Stimulated activated CD4-positive, alpha-beta T cell treated with anti-CD3 and anti-CD28 coated beads, Interleukin-1b, Interleukin-23, amount 100 ng/mL, for 4 hours (primary cell): Measurements from ENCODE around the gene PRMT1.

Experiments
- DNase-seq, 2 donors: peaks; one replicate each; pipeline ENCODE4 v3.0.0-alpha.2; 2020; ENCODE audit warnings: low read depth in 2 of 2

PRMT1 gene

DNA sequence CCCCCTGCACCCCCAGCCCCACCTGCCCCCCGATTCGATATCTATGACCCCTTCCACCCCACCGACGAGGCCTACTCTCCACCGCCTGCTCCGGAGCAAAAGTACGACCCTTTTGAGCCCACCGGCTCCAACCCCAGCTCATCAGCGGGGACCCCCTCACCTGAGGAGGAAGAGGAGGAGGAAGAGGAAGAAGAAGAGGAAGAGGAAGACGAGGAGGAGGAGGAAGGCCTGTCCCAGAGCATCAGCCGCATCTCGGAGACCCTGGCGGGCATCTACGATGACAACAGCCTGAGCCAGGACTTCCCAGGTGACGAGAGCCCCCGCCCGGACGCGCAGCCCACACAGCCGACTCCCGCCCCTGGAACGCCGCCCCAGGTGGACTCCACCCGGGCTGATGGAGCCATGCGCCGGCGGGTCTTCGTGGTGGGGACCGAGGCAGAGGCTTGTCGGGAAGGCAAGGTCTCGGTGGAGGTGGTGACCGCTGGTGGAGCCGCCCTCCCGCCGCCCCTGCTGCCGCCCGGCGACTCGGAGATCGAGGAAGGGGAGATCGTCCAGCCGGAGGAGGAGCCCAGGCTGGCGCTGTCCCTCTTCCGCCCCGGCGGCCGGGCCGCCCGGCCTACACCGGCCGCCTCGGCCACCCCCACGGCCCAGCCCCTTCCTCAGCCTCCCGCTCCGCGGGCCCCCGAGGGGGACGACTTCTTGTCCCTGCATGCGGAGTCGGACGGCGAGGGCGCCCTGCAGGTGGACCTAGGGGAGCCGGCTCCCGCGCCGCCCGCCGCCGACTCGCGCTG is 25.8 kb upstream of the PRMT1 start:
- no peak for DNase-seq

DNA sequence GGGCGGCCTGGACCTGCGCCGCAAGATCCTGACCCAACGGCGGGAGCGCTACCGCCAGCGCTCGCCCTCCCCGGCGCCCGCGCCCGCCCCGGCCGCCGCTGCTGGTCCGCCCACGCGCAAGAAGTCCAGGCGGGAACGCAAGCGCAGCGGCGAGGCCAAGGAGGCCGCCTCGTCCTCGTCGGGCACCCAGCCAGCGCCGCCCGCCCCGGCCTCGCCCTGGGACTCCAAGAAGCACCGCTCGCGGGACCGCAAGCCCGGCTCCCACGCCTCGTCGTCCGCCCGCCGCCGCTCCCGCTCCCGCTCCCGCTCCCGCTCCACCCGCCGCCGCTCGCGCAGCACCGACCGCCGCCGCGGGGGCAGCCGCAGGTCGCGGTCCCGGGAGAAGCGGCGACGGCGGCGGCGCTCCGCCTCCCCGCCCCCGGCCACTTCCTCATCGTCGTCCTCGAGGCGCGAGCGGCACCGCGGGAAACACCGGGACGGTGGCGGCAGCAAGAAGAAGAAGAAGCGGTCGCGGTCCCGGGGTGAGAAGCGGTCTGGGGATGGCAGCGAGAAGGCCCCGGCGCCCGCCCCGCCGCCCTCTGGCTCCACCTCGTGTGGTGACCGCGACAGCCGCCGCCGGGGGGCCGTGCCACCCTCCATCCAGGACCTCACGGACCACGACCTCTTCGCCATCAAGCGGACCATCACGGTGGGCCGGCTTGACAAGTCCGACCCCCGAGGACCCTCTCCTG is 25.1 kb upstream of the PRMT1 start:
- DNase-seq, result no peak

DNA sequence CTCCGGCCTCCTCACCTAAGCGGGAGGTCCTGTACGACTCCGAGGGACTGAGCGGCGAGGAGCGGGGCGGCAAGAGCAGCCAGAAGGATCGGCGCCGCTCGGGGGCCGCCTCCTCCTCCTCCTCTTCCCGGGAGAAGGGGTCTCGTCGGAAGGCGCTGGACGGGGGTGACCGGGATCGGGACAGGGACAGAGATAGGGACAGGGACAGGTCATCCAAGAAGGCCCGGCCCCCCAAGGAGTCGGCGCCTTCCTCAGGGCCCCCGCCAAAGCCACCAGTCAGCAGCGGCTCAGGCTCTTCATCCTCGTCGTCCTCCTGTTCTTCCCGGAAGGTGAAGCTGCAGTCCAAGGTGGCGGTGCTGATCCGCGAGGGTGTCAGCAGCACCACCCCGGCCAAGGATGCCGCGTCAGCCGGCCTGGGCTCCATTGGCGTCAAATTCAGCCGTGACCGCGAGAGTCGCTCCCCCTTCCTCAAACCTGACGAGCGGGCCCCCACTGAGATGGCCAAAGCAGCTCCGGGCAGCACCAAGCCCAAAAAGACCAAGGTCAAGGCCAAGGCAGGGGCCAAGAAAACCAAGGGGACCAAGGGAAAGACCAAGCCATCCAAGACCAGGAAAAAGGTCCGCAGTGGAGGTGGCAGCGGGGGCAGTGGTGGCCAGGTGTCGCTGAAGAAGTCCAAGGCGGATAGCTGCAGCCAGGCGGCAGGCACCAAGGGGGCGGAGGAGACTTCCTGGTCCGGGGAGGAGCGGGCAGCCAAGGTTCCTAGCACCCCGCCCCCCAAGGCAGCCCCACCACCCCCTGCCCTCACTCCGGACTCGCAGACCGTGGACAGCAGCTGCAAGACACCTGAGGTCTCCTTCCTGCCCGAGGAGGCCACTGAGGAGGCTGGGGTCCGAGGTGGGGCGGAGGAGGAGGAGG is 24.3 kb upstream of the PRMT1 start:
- DNase-seq, result no peak

DNA sequence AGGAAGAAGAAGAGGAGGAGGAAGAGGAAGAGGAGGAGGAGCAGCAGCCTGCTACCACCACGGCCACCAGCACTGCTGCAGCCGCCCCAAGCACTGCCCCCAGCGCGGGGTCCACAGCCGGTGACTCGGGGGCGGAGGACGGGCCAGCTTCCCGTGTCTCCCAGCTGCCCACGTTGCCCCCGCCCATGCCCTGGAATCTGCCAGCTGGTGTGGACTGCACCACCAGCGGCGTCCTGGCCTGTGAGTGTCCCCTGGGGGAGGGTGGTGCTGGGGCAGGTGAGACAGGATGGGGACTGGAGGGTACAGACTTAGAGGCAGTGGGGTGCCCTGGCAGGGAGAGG is 23.6 kb upstream of the PRMT1 start:
- no peak for DNase-seq

DNA sequence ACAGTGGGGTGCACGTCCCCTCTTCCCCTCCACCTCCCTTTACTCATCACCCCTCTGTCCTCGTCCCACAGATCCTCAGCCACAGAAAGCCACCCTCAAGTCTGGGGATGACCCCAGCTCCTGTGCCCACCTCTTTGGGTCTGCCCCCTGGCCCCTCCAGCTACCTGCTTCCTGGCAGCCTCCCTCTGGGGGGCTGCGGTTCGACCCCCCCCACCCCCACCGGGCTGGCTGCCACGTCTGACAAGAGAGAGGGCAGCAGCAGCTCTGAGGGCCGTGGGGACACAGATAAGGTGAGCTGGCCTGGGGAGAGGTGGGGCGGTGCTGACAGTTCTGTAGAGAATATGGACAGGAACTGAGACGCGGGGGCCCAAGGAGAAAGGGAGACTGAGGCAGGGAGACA is 22.5 kb upstream of the PRMT1 start:
- no peak for DNase-seq

DNA sequence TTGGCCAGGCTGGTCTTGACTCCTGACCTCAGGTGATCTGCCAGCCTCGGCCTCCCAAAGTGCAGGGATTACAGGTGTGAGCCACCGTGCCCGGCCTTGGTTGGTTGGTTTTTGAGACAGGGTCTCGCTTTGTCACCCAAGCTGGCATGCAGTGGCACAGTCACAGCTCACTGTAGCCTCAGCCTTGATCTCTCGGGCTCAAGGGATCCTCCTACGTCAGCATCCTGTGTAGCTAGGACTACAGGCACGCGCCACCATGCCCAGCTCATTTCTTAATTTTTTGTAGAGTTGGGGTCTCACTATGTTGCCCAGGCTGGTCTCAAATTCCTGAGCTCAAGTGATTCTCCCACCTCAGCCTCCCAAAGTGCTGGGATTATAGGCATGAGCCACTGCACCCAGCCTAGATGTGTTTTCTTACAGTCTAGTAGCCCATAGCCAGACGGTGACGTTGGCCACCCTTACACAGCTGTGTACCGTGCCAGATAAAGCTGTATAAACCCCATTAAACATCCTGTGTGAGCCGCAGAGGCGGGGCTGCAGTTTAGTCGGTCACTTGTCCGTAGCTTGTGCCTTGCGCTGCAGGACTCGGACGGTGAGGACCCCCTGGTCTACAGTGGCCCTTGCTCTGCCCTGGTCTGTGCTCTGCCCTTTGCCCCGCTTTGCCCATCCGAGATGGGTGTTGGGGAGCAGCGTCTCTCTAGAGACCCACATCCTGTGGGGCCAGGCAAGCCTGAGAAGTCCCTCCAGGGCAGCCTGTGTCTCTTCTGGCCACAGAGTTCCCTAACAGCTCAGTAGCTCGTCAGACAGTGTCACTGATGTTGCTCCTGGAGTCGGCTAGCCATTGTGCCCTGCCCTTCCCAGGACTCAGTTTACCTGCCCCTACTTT is 21.3 kb upstream of the PRMT1 start:
- DNase-seq, result no peak

DNA sequence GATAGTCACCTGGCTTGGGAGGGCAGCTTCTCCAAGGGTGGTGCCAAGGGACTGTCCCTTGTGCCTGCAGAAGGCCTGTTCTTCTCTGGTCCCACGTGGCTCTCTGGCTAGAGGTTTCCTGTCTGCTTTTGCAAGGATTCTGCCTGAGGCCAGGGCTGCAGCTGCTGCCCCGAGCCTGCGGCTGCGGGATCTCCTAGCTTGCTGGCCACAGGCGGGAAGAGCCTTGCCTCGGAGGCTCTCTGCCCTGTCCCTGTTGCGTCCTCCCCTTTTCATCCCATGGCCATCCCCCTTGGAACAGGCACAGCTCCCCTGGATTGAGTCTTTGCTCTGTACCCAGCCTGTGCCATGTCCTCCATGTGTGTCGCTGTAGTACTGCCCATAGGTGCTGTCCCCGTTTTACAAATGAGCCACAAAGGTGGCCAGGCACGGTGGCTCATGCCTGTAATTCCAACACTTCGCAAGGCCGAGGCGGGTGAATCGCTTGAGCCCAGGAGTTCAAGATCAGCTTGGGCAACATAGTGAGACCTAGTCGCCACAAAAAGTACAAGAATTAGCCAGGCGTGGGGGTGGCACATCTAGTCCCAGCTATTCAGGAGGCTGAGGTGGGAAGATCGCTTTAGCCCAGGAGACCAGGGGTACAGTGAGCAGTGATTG is 20.5 kb upstream of the PRMT1 start:
- DNase-seq, result no peak

DNA sequence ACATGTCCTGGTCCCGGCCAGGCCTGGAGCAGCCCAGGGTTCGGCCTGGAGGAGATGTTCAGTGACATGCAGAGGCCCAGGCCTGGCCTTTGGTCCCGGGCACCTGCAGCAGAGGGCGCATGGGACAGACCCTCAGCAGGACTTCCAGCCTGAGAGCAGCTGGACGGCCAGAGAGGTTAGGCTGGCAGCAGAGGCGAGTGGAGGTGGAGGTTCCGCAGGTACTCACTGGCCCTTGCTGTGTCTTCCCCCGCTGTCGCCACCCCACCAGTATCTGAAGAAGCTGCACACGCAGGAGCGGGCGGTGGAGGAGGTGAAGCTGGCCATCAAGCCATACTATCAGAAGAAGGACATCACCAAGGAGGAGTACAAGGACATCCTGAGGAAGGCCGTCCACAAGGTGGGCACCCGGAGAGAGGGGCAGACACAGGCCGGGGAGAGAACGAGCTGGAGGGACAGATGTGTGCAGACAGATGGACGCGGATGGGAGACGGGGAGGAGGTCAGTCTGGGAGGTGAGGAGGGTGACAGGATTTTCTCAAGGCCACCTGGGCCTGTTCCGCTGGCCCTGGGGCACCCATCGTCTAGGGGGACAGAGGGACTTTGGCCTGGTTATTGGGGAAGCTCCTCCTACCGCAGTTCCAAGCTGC is 19.5 kb upstream of the PRMT1 start:
- no peak for DNase-seq

DNA sequence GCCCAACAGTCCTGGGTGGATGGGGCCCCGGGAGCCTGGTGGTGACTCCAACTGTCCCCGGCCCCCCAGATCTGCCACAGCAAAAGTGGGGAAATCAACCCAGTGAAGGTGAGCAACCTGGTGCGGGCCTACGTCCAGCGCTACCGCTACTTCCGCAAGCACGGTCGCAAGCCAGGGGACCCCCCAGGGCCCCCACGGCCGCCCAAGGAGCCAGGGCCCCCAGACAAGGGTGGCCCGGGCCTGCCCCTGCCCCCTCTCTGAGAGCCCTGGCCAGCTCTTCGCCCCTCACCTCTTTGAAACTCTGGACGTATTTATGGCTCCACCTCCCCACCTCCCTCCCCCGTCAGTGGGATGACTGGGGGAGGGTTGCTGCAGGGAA is 18.9 kb upstream of the PRMT1 start:
- no peak for DNase-seq

DNA sequence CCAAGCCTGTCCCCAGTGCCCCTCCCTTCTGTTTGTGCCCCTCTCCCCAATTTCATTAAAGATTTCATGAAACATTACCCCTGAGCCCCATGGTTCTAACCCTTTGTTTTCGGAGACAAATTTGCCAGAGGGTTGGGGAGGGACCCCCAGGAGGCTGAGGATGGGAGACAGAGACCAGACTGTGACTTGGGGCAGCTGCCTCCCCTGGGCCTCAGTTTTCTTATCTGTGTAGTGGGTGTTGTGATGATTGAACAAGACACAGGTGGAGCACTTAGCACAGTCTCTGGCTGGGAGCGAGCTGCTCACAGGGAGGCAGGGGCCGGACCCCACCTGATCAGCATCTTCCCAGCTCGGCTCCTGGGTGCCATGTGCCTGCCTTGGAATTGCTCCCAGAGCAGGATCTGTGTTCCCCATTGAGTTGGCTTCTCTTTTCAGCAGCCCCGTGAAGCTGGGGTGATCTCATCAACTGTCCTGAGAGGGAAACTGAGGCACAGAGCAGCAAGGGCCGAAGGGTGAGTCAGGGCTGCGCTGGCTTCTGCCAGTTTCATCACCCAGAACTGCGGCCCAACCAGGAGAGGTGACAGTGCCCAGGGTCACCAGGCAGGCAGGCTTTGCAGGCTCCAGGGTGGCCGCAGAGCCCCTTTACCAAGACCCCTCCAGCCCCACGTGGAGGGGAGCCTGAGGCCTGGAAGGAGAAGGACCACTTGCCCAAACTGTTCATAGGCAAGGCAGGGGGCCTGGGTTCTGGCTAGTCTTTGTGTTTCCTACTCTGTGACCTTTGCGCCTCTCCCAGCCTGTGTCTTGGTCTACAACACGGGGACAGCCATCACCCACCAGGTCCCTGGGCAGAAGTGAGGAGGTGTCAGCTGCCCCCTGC is 18.3 kb upstream of the PRMT1 start:
- DNase-seq, result no peak

DNA sequence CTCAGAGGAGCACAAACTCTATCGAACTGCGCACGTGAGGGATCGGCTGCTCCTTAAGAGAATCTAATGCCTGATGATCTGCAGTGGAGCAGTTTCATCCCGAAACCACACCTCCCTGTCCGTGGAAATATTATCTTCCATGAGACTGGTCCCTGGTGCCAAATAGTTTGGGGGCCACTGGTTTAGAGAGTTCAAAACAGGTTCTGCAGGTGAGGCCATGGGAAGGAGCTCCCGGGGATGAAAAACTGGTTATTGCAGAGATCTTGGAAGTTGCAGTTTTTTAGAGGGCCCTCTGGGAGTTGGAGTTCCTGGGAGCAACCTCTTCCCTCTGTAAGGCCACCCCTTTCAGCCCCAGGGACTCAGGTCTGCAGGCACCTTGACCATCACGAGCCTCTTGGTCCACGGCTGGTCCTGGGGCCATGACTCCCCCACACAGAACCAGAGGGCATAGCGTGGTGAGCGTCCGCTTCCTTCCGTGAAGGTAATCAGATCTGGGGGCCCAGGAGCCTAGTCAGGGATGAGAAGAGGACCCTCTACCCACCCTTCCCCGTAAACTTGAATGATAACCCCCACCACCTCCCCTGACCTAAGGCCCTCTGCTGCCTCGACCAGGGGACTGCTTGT is 16.6 kb upstream of the PRMT1 start:
- DNase-seq, result no peak

DNA sequence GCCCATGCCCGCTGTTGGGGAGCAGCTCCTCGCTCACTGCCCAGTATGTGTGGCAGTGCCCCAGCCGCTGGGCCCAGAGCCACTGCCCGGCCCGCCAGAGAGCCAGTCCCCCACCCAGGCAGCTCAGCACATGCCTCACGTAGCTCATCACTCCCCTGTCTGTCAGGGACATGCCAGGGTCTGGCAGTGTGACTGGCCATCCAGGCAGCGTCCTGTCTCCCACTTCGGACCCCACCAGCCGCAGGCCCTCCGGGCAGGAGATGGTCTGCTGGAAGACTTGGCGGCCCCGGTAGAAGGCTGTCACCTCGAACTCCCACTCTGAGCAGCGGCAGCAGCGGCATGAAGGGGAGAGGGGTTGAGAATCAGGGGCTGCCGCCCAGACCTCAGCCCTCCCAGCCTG is 15.1 kb upstream of the PRMT1 start:
- DNase-seq, result no peak

DNA sequence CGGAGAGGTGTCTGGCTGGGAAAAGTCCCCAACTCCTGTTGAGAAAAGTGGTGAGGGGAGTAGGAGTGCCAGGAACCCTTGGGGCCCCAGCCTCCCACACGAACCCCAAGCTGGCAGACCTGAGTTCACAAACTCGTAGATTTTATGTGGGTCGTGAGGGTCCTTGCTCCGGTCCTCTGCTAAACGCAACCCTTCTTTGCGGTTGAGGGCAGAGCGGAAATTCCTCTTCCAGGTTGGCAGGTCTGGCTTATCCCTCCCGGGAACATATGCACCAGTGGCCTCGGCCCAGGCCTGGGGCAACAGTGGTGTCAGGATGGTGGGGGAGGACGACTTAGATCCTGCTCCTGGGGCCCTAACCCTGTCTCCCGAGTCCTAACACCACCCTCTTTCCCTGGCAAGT is 13.8 kb upstream of the PRMT1 start:
- DNase-seq, result no peak

DNA sequence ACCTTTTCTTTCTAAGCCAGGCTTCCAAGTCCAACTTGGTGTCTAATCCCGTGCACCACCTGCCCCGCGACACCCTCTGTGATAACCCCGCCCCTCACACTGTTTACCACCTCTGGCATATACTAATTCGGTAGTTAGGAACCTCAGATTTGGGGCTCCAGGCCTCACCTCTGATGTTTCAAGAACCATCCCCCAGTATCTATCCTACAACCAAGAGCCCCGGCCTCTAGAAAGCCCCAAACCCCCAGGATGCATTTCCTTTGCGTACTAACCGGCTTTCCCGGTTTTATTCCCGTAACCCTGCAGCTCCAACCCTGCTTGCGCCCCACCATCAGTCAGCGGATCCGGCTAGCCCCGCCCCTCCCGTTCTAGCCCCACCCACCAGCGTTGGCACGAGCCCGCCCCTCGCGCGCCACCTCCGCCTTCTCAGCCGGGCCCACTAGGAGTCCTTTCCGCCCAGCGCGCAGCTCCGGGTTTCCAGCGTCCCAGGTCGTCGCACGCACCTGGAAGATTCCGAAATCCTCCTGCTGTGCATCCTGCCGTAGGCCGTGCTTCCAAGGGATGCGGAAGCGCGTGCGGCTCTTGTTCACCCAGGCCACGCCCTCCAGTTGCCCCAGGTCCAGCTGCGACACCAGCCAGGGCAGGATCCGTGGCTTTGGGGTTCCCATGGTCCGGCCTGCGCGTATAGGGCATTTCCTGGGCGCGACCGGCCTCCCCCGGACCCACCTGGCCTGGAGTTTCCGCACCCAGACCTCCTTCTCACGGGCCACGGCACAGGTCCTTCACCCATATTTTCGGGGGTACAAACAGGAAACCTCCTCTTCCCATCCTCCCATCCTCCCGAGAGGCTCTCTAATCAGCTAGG is 12.7 kb upstream of the PRMT1 start:
- DNase-seq, result peak; percentile 92 to 95

DNA sequence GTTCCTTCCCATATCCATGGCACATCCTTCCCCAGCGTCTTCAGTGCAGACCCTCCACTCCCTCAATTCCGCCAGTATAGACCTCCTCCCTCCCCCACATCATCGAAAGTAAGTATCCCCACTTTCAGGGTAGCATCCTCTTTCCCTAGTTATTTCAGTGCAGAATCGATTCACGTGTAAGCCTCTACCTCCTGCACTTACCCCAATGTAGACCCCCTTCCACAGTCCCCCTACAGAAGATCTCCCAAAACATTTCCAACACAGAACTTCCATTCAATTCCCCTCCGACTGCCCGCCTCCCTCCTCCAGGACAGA is 12.1 kb upstream of the PRMT1 start:
- DNase-seq, result no peak

DNA sequence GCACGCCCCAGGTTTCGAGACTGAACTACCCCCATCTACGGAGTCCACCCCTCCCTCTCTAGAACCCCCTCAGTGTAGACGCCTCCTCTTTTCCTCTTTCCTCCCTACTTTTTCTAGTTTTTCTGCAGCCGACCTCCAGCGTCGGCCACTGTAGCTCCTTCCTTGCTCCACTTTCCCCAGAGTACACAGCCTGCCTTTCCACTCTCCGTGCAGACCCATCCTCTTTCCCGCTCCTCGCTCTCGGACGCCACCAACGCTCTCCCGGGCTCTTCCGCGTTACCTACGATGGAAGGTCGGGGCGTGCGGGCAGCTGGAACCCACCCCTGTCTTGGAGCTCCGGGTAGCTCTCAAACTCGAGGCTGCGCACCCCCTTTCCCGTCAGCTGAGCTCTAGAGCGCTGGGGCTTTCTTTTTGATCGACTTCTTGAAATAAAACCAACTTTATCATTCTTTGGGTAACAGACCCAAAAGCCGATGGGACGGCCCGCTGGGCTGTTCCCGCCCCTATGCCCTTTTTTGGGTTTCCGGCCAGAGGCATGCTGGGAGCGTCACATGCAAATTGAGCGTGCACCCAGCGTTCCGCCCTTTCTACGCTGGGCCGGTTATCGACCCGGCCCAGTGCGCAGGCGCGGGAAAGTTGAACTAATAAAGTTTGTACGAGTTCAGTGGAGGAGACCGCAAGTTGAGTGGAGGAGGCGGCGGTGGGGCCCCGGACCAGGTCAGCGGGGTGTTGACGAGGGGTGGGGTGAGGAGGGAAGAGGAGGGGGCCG is 11.5 kb upstream of the PRMT1 start, which contains the start of the genes BCL2L12 and IRF3:
TSS of gene BCL2L12 (plus strand) at position 583 of the 769 bp plus-strand sequence. CDS start 760 bp downstream, outside the sequence.
TSS of gene IRF3 (minus strand) at position 507 of the 769 bp plus-strand sequence. CDS start 1,019 bp downstream, outside the sequence.
- DNase-seq, result peak; percentile 99 to 100

DNA sequence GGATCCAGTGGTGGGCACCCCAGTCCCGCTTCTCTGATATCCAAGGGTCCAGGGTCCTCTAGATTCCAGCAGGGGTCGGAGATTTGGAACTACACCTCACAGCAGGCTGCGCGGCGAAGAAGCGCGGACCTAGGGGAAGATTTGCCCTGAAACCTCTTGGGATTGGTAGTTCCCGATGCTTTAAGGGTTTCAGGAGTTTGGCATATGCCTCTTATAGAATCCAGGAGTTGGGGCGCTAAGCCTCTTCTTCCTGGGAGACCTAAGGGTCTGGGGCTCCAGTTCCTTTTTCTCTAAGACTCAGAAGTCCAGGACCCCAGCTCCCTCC is 11.0 kb upstream of the PRMT1 start:
- no peak for DNase-seq
